ENCODE measurements around the gene TRAK2.

DNA sequence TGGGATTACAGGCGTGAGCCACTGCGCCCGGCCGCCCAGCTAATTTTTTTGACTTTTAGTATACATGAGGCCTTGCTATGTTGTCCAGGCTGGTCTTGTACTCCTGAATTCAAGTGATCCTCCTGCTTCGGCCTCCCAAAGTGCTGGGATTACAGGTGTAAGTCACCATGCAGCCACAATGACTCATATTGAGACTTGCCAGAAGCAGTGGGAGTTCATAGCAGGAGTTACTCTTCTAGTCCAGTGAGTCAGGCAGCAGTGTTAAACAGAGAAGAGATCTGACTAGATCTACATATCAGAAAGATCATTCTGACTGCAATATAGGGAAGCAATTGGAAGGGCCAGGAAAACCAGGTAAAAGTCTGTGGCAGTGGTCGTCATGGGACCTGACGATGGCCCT, 92.6 kb downstream of the TRAK2 start:
- TF ChIP-seq CTCF (conservative IDR thresholded peaks at IDR 0.05) (no peak), EZH2 (IDR thresholded peaks at IDR 0.05; ENCODE audit: low read depth) (no peak)

Measured in PC-9 (cell line).